HUDEP-2 (cell line): Measurements from ENCODE around the gene EMSY.
"Not testable (repeated sequence)": the region's sequence is repeated elsewhere in the genome, so short reads cannot be mapped to it uniquely, and the experiment has no call there.

ENCODE experiments used
- DNase-seq, 76 experiments: peaks; one replicate each; lab custom pipeline; 2025; ENCODE audit not compliant: unreplicated experiment in 76 of 76; lab: John Stamatoyannopoulos, UW

EMSY gene

DNA sequence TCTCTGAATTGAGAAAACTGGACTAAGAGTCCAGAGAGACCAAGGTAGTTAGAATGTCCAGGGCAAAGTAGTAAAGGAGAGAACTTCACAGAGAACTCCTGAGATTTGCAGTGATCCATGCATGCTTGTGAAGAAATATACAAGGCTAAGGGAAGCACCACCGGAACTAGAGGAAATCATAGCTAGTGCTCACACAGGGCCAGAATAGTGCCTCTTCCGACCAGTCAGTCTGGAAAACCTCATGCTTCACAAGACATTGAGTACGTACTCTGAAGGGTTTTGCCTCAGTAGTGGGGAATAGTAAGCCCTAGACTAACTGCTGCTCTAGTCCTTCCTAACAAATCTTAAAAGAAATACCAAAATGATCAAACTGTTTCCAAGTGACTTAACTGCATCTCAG, 117.7 kb downstream of the EMSY start:
- DNase-seq = no peak

DNA sequence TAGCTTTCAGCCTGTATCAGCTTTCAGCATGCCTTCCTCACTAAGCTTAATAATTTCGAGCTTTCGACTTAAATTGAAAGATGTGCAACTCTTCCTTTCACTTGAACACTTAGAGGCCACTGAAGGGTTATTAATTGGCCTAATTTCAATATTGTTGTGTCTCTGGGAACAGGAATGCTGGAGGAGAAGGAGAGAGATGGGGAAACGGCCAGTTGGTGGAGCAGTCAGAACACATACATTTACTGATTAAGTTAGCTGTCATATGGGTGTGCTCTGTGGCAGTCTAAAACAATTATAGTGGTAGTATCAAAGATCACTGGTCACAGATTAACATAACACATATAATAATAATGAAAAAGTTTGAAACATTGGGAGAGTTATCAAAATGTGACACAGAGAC, 119.5 kb downstream of the EMSY start:
- no peak for DNase-seq

DNA sequence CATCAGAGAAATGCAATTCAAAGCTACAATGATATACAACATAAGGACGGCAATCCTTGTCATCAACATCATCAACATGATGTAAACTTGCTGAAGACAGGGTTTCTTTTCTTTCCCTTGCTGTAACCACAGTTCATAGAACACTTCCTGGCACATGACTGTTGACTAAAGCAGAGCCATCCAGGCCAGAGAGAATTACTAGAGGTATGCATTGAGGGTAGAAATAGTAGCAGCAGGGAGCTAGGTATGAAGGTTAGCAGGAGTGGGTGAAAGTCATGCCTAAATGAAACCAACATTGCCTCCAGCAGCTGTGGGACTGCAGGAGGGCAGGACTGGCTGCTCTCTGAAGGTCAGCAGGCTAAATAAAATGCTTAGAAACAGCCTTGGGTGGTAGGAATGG, 122.0 kb downstream of the EMSY start:
- no peak for DNase-seq

DNA sequence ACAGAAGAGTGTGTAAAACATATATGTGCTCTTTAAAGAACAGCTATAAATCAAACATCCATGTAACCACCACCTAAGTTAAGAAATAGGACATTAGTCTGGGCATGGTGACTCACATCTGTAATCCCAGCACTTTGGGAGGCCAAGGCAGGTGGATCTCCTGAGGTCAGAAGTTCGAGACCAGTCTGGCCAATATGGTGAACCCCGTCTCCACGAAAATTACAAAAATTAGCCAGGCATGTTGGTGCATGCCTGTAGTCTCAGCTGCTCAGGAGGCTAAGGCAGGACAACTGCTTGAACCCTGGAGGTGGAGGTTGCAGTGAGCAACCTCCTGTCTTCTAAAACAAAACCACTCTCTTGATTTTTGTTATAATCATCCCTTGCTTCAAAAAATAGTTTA, 122.4 kb downstream of the EMSY start:
- no peak for DNase-seq

DNA sequence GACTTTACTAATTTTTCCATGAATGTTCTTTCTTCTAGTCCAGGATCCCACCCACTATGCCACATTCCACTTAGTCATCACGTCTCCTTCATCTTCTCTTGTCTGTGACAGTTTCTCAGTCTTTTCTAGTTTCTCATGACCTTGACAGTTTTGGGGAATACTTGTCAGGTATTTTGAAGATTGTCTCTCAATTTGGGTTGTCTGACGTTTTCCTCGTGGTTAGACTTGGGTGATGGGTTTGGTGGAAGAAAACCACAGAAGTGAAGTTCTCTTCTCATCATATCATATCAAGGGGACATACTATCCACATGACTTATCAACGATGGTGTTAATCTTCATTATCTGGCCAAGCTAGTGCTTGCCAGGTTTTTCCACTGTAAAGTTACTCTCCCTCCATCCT, 123.3 kb downstream of the EMSY start:
- DNase-seq = no peak

DNA sequence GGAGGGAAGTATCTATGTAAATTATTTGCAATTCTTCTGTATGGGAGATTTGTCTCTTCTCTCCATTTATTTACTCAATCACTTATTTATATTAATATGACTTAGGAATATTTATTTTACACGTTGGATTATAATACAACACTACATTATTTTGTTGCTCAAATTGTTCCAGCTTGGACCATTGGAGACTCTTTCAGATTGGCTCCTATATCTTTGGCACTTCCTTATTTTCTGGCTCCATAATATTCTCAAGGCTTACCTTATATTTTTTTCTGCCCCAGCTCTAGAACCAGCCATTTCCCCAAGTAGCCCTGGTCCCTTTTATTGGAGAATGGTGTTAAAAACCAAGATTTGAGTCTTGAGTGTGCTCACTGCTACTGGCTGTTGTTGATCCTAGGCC, 123.8 kb downstream of the EMSY start:
- no peak for DNase-seq

DNA sequence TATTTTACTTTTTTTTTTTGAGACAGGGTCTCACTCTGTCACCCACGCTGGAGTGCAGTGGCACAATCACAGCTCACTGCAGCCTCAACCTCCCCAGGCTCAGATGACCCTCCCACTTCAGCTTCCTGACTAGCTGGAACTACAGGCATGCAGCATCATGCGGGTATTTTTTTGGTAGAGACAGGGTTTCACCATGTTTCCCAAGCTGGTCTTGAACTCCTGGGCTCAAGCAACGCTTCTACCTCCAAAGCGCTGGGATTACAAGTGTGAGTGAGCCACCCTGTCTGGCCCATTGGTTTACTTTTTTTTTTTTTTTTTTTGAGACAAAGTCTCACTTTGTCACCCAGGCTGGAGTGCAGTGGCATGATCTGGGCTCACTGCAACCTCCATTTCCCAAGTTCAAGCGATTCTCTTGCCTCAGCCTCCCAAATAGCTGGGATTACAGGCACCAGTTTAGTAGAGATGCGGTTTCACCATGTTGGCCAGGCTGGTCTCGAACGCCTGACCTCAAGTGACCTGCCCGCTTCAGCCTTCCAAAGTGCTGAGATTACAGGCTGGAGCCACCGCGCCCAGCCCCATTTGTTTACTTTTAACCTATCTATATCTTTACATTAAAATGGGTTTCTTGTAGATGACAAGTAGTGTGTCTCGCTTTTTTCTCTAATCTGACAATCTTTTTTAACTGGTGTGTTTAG, 127.5 kb downstream of the EMSY start:
- DNase-seq = not testable (repeated sequence)

DNA sequence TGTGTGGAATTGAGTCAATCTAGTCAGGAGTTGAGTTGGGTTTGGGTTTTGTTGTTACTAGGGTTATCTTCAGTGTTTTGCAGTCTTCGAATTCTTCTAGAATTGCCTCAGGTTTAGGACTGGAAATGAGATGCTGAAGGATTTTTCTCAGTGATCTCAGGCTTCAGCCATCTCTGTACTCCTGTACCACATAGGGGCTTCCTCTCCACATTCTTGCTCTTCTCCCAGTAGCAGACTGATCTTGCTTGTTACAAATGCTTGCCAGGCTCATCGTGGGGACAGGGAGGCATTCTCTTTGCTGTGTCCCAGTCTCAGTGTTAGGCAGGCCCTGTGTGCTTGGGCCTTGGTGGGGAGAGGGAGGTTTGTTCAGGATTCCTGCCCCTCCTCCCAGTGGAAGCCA, 129.6 kb downstream of the EMSY start:
- no peak for DNase-seq

DNA sequence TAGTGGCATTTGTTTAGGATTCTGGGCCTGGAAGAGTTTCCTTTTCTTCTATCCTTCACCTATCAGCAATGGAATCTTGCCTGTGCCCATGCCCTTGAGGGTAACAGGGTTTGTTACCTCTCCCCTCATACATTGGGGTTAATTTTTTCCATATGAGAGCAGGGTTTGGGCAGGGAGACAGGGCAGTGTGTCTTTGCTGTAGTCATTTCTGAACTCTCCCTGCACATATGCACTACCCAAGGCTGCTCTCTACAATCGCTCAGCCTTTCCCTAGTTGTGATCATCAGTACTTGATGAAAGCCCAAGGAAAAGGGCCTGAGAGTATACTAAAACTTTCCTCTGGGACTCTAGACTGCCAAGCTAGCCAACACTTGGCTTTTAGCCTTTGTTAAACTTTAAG, 130.1 kb downstream of the EMSY start:
- no peak for DNase-seq

DNA sequence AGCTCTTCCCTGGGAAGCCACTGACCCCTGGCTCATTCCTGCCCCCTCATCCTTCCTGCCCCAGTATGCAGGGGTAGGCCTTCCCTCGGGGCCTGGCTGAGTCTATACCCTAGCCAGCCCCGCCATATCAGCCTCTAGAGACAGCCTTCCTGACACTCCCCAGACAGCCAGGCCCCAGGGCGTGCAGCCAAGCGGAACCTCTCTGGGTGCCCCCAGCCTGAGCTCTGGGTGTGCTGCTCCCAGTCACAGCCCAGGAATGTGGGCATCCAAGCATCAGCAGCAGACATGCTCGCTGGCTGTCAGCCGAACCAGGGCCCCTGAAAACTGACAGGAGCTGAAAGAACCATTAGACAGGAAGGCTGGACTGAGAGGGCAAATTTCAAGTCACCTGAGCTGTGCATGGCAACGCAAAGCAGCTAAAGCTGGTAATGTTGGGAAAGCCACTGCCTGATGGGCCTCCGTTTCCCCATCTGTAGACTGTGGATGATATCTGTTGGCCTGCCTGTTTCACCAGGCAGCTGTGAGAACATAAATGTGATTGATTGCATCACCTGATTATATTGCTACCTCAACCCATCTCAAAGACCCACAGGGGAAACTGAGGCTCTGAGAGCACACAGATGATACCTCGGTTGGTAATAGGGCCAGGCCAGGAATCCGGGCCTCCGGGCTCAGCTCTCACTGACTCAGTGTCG, 132.6 kb downstream of the EMSY start:
- no peak for DNase-seq

DNA sequence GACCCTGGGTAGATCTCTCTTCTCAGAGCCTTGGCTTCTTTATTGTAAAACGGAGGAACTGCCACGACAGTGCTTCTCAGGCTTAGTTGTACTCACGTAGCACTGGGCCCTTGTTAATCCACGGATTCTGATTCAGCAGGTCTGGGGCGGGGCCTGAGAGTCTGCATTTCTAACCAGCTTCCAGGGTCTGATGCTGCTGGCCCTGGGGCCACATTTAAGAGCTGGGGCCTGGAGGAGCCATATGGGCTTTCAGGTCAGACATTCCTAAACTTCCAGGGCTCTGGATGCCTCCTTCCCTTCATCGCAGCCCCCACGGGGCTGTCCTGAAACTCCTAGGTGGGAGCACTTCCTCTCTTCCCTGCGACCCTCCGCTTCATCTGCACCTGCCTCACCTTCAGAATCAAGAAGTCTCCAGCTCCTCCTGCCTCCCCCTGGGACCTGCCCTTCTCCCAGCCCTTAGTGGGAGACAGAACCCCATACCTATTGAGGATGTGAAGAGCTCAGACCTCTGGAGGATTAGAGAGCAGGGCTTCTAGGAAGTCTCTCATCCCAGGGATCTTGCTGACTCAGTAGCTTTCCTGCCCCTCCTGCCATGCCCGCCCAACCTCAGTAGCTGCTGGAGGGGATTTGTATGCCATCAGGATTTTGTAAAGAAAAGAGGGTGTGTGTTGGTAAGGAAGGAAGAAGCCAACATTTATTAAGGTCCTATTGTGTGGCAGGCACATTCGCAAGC, 133.3 kb downstream of the EMSY start:
- DNase-seq = no peak

DNA sequence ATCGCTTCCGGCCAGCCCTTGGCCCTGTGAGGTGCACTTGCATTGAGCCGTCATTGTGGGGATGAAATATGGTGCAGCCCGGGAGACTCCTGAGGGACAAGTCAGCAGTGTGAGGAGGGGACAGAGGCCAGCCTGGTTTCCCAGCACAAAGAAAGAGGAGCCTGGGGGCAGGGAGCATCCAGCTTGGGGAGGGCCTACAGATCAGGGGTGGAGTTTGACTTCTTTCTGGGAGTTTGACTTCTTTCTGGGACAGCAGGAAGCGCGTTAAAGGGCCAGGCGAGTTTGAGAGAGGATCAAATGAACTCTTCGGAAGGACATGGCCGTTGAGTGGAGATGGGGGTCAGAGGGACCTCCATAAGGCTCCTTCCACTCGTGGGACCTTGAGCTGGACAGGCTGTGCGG, 133.8 kb downstream of the EMSY start:
- DNase-seq = no peak

DNA sequence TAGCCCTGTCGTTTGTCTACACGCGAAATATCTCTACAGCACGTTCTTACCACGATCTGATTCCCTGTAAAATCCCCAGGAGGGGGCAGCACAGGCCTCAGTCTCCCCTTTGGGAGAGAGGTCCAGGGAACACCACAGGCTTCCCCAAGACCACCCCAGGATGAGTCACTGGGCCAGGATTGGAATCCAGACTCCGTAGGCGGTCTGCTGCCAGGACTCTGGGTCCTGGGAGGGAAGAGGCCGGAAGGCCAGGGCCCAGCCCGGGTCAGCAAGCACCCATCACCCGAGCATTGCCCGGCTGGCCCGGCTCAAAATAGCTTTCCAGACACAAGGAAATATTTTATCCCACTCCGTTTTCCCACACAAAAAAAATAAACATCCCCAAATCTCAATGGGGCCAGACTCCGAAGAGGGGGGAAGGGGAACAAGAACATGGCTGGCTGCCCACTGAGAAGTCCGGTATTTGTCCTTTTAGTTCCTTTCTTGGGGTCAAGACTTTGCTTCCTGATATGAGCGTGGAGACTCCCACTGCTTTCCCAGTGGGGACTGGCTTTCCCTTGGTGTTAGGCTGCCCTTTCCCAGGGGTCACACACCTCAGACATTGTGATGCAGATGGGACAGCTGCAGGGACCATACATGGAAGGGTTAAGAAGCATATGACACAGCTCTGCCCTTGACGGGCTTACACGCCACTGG, 134.4 kb downstream of the EMSY start:
- no peak for DNase-seq

DNA sequence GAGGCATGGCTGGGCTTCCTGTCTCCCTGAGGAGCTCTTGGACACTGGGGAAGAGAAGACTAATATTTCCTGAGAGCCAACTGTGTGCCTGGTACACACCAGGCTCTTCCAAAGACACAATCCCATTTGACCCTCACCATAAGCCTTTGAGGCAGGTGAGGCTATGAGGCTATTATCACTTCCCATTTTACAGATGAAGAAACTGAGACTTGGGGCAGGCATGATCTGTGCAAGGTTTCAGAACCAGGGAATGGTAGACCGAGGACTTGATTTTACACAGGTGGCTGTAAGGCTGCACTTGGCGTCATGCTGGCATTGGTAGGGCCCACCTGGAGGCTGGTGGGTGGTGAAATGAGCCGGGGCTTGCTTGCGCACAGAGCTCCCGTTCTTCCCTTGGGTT, 134.9 kb downstream of the EMSY start:
- DNase-seq = no peak

DNA sequence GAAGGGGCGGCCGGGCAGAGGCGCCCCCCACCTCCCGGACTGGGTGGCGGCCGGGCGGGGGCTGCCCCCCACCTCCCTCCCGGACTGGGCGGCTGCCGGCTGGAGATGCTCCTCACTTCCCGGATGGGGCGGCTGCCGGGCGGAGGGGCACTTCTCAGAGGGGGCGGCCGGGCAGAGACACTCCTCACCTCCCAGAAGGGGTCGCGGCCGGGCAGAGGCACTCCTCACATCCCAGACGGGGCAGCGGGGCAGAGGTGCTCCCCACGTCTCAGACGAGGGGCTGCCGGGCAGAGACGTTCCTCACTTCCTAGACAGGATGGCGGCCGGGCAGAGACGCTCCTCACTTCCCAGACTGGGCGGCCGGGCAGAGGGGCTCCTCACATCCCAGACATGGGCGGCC, 137.7 kb downstream of the EMSY start:
- DNase-seq = not testable (repeated sequence)

DNA sequence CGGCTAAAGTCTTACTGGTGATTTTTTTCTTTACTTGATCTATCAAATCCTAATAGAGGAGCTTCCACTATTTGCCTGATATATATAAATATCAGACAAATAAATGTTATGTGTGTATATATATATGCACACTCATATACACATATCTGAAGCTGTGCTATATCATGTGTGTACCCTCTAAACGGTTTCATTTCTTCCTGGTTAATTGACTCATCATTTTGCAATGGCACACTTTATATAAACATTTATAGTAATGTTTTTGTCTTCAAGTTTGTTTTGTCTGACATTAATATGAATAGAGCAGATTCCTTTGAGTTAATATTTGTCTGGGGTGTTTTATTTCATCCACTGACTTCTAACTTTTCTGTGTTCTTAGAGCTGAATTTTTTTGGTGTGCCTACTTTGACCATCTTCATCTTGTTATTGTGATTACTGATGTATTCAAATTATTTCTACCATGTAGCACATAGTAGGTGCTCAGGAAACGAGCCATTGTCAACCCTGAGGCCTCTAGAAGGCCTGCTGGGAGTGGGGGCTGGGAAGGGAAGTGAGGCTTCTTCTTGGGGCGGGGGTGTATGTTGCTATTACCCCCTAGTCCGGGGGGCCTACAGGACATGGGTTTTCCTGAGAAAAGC, 143.1 kb downstream of the EMSY start:
- no peak for DNase-seq

DNA sequence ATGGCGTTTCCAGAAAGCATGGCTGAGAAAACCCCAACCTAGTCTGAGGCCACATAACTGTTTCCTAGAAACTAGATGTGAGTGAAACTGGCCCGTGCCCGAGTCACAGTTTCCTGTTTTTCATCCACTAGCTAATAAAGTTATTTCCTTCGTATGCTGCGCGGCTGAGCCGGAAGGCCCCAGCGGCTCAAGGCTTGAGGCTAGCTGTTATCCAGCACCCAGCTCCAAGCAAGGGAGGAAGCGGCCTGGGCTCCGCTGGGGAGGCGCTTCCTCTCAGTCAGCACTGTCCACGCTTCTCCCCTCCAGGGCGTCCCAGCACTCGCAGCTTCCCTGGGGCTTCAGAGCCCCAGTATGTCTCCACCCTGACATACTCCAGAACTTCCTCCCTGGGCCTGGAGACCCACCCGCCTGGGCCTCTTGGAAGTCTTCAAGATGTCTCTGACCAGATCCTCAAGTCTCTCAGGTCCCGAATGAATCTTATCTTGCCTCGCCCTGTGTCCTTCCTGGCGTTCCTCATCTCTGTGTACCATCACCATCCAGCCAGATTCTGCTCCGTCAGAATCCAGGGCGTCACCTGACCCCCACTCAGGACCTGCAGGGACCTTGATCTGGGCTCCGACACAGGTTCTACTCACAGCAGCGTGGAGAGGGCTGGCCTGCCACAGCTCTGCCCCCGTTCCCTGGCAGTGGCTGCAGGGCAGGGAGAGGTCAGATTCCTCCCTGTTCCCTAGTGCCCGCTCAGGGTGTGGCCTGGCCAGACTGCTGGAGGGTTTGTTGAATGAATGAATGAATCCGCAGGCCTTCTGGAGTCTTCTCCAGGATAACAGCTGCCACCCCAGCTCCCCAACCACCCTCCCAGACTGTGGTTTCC, 143.9 kb downstream of the EMSY start:
- DNase-seq = no peak

DNA sequence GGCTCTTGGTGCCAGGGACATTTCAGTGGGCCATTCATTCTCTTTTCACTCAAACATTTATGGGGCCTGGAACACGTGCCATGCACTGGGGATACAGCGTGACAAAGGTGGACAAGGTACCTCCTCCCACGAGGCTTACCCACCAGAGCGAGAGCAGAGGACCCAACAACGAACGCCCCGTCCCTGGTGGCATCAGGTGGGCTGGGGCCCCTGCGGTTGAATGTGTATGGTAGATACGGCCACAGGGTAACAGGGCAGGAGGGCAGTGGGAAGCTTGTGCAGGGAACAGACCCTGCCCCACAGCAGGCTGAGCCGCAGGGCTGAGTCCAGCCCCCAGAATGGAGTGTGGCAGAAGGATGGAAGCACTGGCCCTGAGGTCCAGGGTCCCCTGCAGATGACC, 144.7 kb downstream of the EMSY start:
- DNase-seq = no peak

DNA sequence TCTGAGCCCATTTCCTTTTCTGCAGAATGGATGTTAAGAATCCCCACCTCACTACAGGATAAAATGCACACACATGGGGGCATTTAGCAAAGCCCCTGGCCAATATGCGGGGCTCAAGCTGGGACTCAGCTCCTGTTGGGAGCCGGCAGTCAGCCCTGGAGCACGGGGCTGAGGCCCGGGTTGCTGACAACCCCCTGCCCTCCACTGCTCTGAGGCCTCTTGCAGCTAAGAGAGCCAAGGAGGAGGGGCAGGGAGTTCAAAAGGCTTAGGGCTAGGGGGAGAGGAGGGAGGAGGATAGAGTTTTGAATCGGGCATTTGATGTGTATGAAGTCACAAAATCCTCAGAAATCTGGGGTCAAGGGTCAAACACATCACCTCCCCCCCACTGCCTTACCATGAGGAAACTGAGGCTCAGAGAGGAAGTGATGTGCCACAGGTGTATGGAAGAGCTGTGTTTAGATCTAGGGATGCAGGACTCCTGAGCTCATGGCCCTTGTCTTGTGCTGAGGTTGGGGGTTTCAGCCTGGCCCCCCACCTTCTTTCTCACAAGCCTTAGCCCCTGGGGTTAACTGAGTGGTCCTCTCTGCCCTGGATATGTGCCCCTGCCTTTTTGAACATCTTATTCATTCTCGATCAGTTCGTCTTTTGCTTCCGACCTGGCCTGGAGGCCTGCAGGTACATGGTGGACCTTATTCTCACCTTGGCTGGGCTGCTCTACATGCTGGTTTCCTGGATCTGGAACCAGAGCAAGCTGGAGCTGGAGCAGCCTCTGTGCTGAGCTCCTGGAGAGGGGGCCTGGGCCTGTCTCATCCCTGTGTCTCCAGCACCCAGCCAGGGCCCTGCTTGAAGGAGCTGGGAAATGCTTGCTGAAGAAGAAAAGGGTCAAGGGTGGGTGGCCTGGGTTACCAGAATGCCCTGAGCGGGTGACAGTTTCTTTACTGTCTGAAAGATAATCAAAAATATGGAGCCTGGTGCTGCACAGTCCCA, 145.4 kb downstream of the EMSY start:
- DNase-seq = no peak
